Astrocyte (in vitro differentiated cells and primary cell): ENCODE results near the gene PKDREJ. TPM values are rescaled to one million over a fixed set of nuclear protein-coding genes. Genes with fewer than 3 reads are reported as not detected.

Experiments
- DNase-seq: peaks from one replicate; pipeline ENCODE4 v3.0.0-alpha.2; 2010; ENCODE audit warnings: low read depth
- FAIRE-seq: peaks from 2 replicates; lab custom pipeline; 2011; peaks lifted over from hg19 to GRCh38; lab: Jason Lieb, UNC
- H2AFZ ChIP-seq: 2 replicates; pipeline ENCODE4 v1.6.0; 2012; ENCODE audit warnings: low read depth, low read length, inconsistent platforms
- H3K27ac ChIP-seq: 2 replicates; pipeline ENCODE4 v1.5.1; 2011; ENCODE audit warnings: low read depth, low read length, inconsistent platforms
- H3K27me3 ChIP-seq: 2 replicates; pipeline ENCODE4 v1.6.0; 2011; ENCODE audit warnings: low read length, inconsistent platforms; ENCODE audit not compliant: insufficient read depth
- H3K36me3 ChIP-seq: 2 replicates; pipeline ENCODE4 v1.5.1; 2011; ENCODE audit warnings: low read length, inconsistent platforms; ENCODE audit not compliant: insufficient read depth
- H3K4me1 ChIP-seq: 2 replicates; pipeline ENCODE4 v1.5.1; 2011; ENCODE audit warnings: low read length, inconsistent platforms; ENCODE audit not compliant: insufficient read depth
- H3K4me2 ChIP-seq: 2 replicates; pipeline ENCODE4 v1.6.0; 2012; ENCODE audit warnings: low read length, inconsistent platforms
- H3K4me3 ChIP-seq: 2 replicates; pipeline ENCODE4 v1.5.1; 2011; ENCODE audit warnings: low read depth, mild to moderate bottlenecking, low read length, inconsistent platforms; ENCODE audit not compliant: insufficient read depth
- H3K79me2 ChIP-seq: 2 replicates; pipeline ENCODE4 v1.6.0; 2012; ENCODE audit warnings: mild to moderate bottlenecking, low read length, inconsistent platforms; ENCODE audit not compliant: insufficient read depth
- H3K9ac ChIP-seq: 2 replicates; pipeline ENCODE4 v1.6.0; 2012; ENCODE audit warnings: mild to moderate bottlenecking, low read length, inconsistent platforms
- H3K9me3 ChIP-seq: 2 replicates; pipeline ENCODE4 v1.5.1; 2012; ENCODE audit warnings: low read depth, mild to moderate bottlenecking, low read length, inconsistent platforms; ENCODE audit not compliant: insufficient read depth
- H4K20me1 ChIP-seq: 2 replicates; pipeline ENCODE4 v1.6.0; 2012; ENCODE audit warnings: low read length, inconsistent platforms; ENCODE audit not compliant: insufficient read depth
- H3K27ac Mint-ChIP-seq: one replicate; pipeline ENCODE4 v1.8.0; 2021; ENCODE audit warnings: mild to moderate bottlenecking, mixed read lengths; ENCODE audit not compliant: unreplicated experiment
- H3K27me3 Mint-ChIP-seq: one replicate; pipeline ENCODE4 v1.8.0; 2021; ENCODE audit warnings: low read depth, mixed read lengths; ENCODE audit not compliant: unreplicated experiment
- H3K36me3 Mint-ChIP-seq: one replicate; pipeline ENCODE4 v1.8.0; 2021; ENCODE audit warnings: low read depth, mixed read lengths; ENCODE audit not compliant: unreplicated experiment
- H3K4me1 Mint-ChIP-seq: one replicate; pipeline ENCODE4 v1.8.0; 2021; ENCODE audit warnings: low read depth, mixed read lengths; ENCODE audit not compliant: unreplicated experiment
- H3K4me3 Mint-ChIP-seq: one replicate; pipeline ENCODE4 v1.8.0; 2021; ENCODE audit warnings: mild to moderate bottlenecking, moderate library complexity, mixed read lengths; ENCODE audit not compliant: unreplicated experiment
- H3K9me3 Mint-ChIP-seq: one replicate; pipeline ENCODE4 v1.8.0; 2021; ENCODE audit warnings: mild to moderate bottlenecking, mixed read lengths; ENCODE audit not compliant: unreplicated experiment
- CTCF ChIP-seq: IDR thresholded peaks from 2 replicates; pipeline ENCODE4 v1.5.1; 2011; ENCODE audit warnings: low read depth, mild to moderate bottlenecking, inconsistent platforms, low read length, moderate library complexity; ENCODE audit not compliant: insufficient read depth
- EZH2 ChIP-seq: IDR thresholded peaks from 2 replicates; pipeline ENCODE4 v1.6.1; 2012; ENCODE audit warnings: mild to moderate bottlenecking, low read length, inconsistent platforms; ENCODE audit not compliant: insufficient read depth
- total RNA-seq: library from RNA; stranded (reverse); gene quantifications from 2 replicates; pipeline ENCODE4 v1.2.1, GENCODE V29; 2021

PKDREJ gene
- total RNA-seq, 1 donor from 2014 or later, result not detected

DNA sequence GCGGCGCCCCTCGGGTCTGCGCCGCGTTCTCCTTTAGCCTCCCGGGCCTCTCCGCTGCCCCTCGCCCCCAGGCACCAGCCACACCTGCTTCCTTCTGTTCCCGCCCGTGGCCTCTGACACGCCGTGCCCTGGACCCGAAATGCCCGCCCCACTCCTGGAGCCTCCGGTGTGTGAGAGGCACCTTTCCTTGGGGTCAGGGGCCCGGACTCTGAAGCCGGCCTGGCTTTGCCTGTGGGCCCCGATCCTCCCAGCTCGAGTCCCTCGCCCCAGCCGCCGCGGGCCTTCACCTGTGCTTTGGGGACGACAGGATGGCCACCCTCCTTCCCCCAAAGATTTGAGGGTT lies 12.4 kb downstream of the PKDREJ start:
- Histone ChIP-seq H3K27ac (no peak overlapping the region), H3K4me3 (peak overlapping the region; percentile 77), H3K4me1 (peaks cover 9% of the 10 kb centered on the region), H4K20me1 (peaks cover 6% of the 10 kb centered on the region), H3K9ac (peak overlapping the region; percentile 90), H3K4me2 (peak overlapping the region; percentile 97), H3K79me2 (peaks cover 4% of the 10 kb centered on the region), H3K36me3 (no peaks in the 10 kb centered on the region), H2AFZ (peak overlapping the region; percentile 96), H3K9me3 (no peaks in the 10 kb centered on the region), H3K27me3 (no peaks in the 10 kb centered on the region)
- H3K27me3 Mint-ChIP-seq, result no peaks in the 10 kb centered on the region
- TF ChIP-seq CTCF (no peak), EZH2 (no peak)
- no peaks in the 10 kb centered on the region for H3K4me1 Mint-ChIP-seq
- peaks cover 7% of the 10 kb centered on the region for H3K36me3 Mint-ChIP-seq
- FAIRE-seq, result no peak
- H3K4me3 Mint-ChIP-seq, result peak overlapping the region; percentile 81
- no peaks in the 10 kb centered on the region for H3K9me3 Mint-ChIP-seq
- H3K27ac Mint-ChIP-seq, result peak overlapping the region; percentile 75
- no peak for DNase-seq

DNA sequence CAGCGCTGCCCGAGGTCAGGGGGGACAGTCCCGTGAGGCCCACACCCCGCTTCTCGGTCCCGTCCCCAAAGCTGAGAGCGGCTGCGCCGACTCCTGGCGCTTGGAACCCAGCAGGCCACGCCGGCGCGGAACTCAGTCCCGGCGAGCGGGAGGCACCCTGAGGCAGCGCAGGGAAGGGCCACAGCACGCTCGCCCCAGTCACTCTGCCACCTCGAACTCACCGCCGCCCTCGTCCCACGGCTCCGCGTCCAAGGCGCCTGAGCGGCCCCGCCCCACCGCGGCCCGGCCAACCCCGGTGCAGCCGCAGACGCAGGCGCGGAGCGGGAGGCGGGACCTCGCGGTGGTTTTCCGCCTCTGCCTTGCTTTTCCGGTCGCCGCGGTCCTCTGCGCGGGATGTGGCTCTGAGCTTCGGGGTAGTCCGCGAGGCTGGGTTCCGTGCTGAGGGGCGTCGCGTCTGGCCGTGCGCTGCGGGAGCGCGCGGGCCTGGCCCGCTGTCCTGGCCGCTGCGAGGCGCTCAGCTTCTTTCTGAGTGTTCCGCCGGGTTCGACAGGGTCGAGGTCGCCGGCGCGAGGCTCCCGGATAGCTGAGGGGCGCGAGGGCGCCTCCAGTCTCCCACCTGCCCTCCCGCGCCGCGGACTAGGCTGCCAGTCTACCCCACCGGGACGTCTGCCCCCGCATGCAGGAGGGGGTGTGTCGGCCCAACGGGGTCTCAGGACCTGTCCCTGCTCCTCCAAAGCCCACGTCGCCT lies 12.9 kb downstream of the PKDREJ start, which contains the start of gene CDPF1:
Gene CDPF1 (minus strand): TSS at position 259 of the 748 bp plus-strand sequence. CDS start 2,009 bp downstream, outside the sequence.
- Histone ChIP-seq H3K79me2 (peaks cover 4% of the 10 kb centered on the region), H3K36me3 (no peaks in the 10 kb centered on the region), H4K20me1 (peaks cover 6% of the 10 kb centered on the region), H3K4me1 (peaks cover 9% of the 10 kb centered on the region), H3K27me3 (no peaks in the 10 kb centered on the region), H3K9me3 (no peaks in the 10 kb centered on the region), H3K4me2 (peak within 1 kb of the TSS; percentile 97), H3K4me3 (peak within 1 kb of the TSS; percentile 77), H2AFZ (peak within 1 kb of the TSS; percentile 96), H3K9ac (peak within 1 kb of the TSS; percentile 90), H3K27ac (peak within 1 kb of the TSS; percentile 72)
- TF ChIP-seq CTCF, result no peak
- no peak for TF ChIP-seq EZH2
- FAIRE-seq, result no peak
- peaks cover 5% of the 10 kb centered on the region for H3K36me3 Mint-ChIP-seq
- H3K27me3 Mint-ChIP-seq, result no peaks in the 10 kb centered on the region
- DNase-seq, result peak; percentile 72
- no peaks in the 10 kb centered on the region for H3K9me3 Mint-ChIP-seq
- no peaks in the 10 kb centered on the region for H3K4me1 Mint-ChIP-seq
- peak within 1 kb of the TSS; percentile 75 for H3K27ac Mint-ChIP-seq
- peak within 1 kb of the TSS; percentile 81 for H3K4me3 Mint-ChIP-seq

DNA sequence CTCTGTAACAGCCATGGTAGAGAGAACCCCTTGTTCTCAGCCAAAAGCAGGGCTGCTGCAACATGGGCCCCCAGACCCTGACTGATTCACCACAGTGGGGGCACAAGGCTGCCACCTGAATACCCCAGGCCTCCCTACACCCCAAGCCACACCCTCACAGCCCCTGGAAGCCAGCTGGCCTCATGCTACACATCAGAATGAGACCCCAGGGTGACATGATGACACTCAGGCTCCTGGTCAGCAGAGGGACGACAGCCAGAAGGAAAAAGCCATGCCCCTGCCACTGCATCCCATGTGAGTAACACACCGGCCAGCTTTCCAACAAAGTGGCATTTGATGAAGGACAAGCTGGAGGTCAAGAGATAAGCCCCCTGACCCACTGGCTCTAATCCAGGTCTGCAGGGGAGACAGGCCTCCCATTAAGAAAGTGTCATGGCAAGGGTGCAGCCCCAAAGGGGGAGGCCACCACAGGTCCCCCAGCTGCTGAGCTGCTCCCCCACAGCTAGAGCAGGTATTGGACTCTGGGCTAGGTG lies 15.6 kb downstream of the PKDREJ start:
- no peak for FAIRE-seq

More for the DNA sequence above, 15.6 kb downstream of the PKDREJ start:
- Mint-ChIP-seq H3K4me1 (no peaks in the 10 kb centered on the region), H3K27me3 (no peaks in the 10 kb centered on the region), H3K27ac (no peak overlapping the region), H3K4me3 (no peak overlapping the region), H3K36me3 (peaks cover 2% of the 10 kb centered on the region), H3K9me3 (no peaks in the 10 kb centered on the region)
- H3K4me1 ChIP-seq, result peaks cover 9% of the 10 kb centered on the region
- H2AFZ ChIP-seq, result no peak overlapping the region
- no peak overlapping the region for H3K4me2 ChIP-seq
- H3K27ac ChIP-seq, result no peak overlapping the region
- H3K9me3 ChIP-seq, result no peaks in the 10 kb centered on the region
- H3K4me3 ChIP-seq, result no peak overlapping the region
- TF ChIP-seq EZH2, result no peak
- TF ChIP-seq CTCF, result no peak
- no peaks in the 10 kb centered on the region for H3K27me3 ChIP-seq
- H3K9ac ChIP-seq, result no peak overlapping the region
- no peak for DNase-seq
- peaks cover 4% of the 10 kb centered on the region for H3K79me2 ChIP-seq
- peaks cover 7% of the 10 kb centered on the region for H3K36me3 ChIP-seq
- H4K20me1 ChIP-seq, result peaks cover 6% of the 10 kb centered on the region
